Heart left ventricle (tissue), 13 donors: ENCODE results near the gene STK38L.

Experiments used
- CTCF ChIP-seq, 12 donors: fragments of 200-600 bp; sonication (generic) in 4 of 12; IDR thresholded peaks; one replicate each; pipeline versions ENCODE4 v1.5.0 to v1.8.0; 2018 to 2022; ENCODE audit warnings: antibody characterized with exemption in 12 of 12, mild to moderate bottlenecking in 5 of 12
- POLR2A ChIP-seq, 2 donors: fragments of 450-650 bp; IDR thresholded peaks; one replicate each; pipeline ENCODE4 v1.6.1; 2017; ENCODE audit warnings: antibody characterized with exemption in 2 of 2, mild to moderate bottlenecking in 2 of 2, moderate library complexity in 2 of 2
- donor health status: ischemic (EF 13 %, LVEDD 7.1; RV severe dilation, severe dysfunction).
- donor health status: DM: no; HTN: yes; CAD: no.
- donor health status: DM: no; HTN: no; CAD: no.
- donor health status: ischemic (EF 25% LVEDD 6.9; RV normal size, moderate dysfunction).
- donor health status: ischemic (EF 25% LVEDD 5.7; RV mildly dilated, moderate dysfunction).
- donor health status: ischemic (EF 35%, LVEDD 5.7; RV mildly dilated, moderate dysfunction).
- donor health status: nonischemic (EF 11% LVEDD 7.7; RV severe dilation, severe dysfunction).
- donor health status: DM: yes; HTN: yes; CAD: no.
- donor health status: PGD.
- donor health status: ischemic (EF 29% LVEDD 5.4; RV normal size, mild dysfunction).
- donor health status: nonischemic (EF 23%, LVEDD 6.1; RV moderate dilation, normal function).

- TF ChIP-seq CTCF (IDR thresholded peaks at IDR 0.05) = no peak
- TF ChIP-seq POLR2A (IDR thresholded peaks at IDR 0.05) = no peak
These were observed 31.2 kb upstream of the STK38L start for GRCh38 chr12:27212861-27213260.
